B cell (primary cell): Measurements from ENCODE around the gene GUCY1B1. TPM values are rescaled to one million over a fixed set of nuclear protein-coding genes. Genes with fewer than 3 reads are reported as not detected.

Experiments used
- ATAC-seq: fragments of 200-7000 bp; cut with Tn5 transposase; one replicate; pipeline ENCODE4 v1.10.0; 2021; ENCODE audit warnings: low read depth, mild to moderate bottlenecking, moderate number of reproducible peaks, moderate library complexity
- CTCF ChIA-PET: fragments of 350-600 bp; sonication (Branson Sonifier 250); formaldehyde crosslinking; loops from one replicate; lab custom pipeline; 2021; ENCODE audit warnings: antibody characterized with exemption, inconsistent platforms; lab: Charles Lee
- POLR2A ChIA-PET: fragments of 350-600 bp; sonication (Branson Sonifier 250); formaldehyde crosslinking; loops from one replicate; lab custom pipeline; 2021; ENCODE audit warnings: antibody characterized with exemption; lab: Charles Lee
- DNase-seq: peaks from one replicate; pipeline ENCODE4 v3.0.0; 2013
- H2AFZ ChIP-seq: 2 replicates; pipeline ENCODE4 v1.6.1; 2012; ENCODE audit warnings: mild to moderate bottlenecking, low read depth, low read length; ENCODE audit not compliant: insufficient read depth, poor library complexity, severe bottlenecking
- H3K27ac ChIP-seq, 2 donors: 1 replicate in 1 of 2; 2 replicates in 1 of 2; pipeline ENCODE4 v1.5.1; 2012 to 2013; ENCODE audit warnings: low read length in 2 of 2, mild to moderate bottlenecking in 2 of 2, moderate library complexity in 1 of 2
- H3K27me3 ChIP-seq, 4 experiments: fragments of 200-600 bp in 1 of 4; sonication (generic) in 1 of 4; replicated peaks in 1 of 4; 1 replicate in 2 of 4; 2 replicates in 2 of 4; pipeline versions ENCODE4 v1.6.1 to v1.7.0; 2013 to 2016; ENCODE audit warnings: low read length in 3 of 4, mild to moderate bottlenecking in 2 of 4, mixed read lengths in 1 of 4, moderate library complexity in 1 of 4; ENCODE audit not compliant: insufficient read depth in 4 of 4, control insufficient read depth in 3 of 4; ENCODE audit errors: control extremely low read depth in 1 of 4
- H3K36me3 ChIP-seq, 2 experiments: replicated peaks in 1 of 2; 1 replicate in 1 of 2; 2 replicates in 1 of 2; pipeline versions ENCODE4 v1.6.1 to v1.7.1; 2013; ENCODE audit warnings: low read length in 1 of 2; ENCODE audit not compliant: insufficient read depth in 2 of 2, control insufficient read depth in 1 of 2; ENCODE audit errors: control extremely low read depth in 1 of 2, extremely low read depth in 1 of 2
- H3K4me1 ChIP-seq, 2 donors: fragments of 200-600 bp in 1 of 2; sonication (generic) in 1 of 2; 1 replicate in 1 of 2; 2 replicates in 1 of 2; pipeline versions ENCODE4 v1.5.1 to v1.6.1; 2013 to 2017; ENCODE audit warnings: low read length in 2 of 2; ENCODE audit not compliant: control insufficient read depth in 2 of 2, insufficient read depth in 2 of 2
- H3K4me2 ChIP-seq: replicated peaks from 2 replicates; pipeline ENCODE3; 2012; ENCODE audit warnings: mild to moderate bottlenecking, low read depth, low read length; ENCODE audit not compliant: poor library complexity, severe bottlenecking
- H3K4me3 ChIP-seq, 5 experiments: fragments of 200-600 bp in 1 of 5; sonication (generic) in 1 of 5; 1 replicate in 3 of 5; 2 replicates in 2 of 5; pipeline versions ENCODE4 v1.5.1 to v1.7.0; 2011 to 2016; ENCODE audit warnings: low read length in 4 of 5, mild to moderate bottlenecking in 4 of 5, low read depth in 2 of 5, control low read depth in 1 of 5, moderate library complexity in 1 of 5; ENCODE audit not compliant: insufficient read depth in 1 of 5; ENCODE audit errors: control extremely low read depth in 1 of 5, extremely low read depth in 1 of 5
- H3K79me2 ChIP-seq: fragments of 200-600 bp; sonication (generic); one replicate; pipeline ENCODE4 v1.6.0; 2016; ENCODE audit warnings: low read length; ENCODE audit not compliant: control insufficient read depth, insufficient read depth
- H3K9ac ChIP-seq: fragments of 200-600 bp; sonication (generic); 2 replicates; pipeline ENCODE4 v1.6.1; 2017; ENCODE audit warnings: mild to moderate bottlenecking, low read length, moderate library complexity
- H3K9me3 ChIP-seq, 3 donors: one replicate each; pipeline versions ENCODE4 v1.6.1 to v1.7.1; 2013; ENCODE audit warnings: low read length in 2 of 3; ENCODE audit not compliant: control insufficient read depth in 2 of 3, insufficient read depth in 1 of 3; ENCODE audit errors: control extremely low read depth in 1 of 3
- H4K20me1 ChIP-seq: 2 replicates; pipeline ENCODE4 v1.6.0; 2012; ENCODE audit warnings: mild to moderate bottlenecking, low read length; ENCODE audit not compliant: insufficient read depth, control insufficient read depth, poor library complexity, severe bottlenecking
- H3K27ac Mint-ChIP-seq: one replicate; pipeline ENCODE4 v1.8.0; 2021; ENCODE audit warnings: mixed read lengths
- H3K27me3 Mint-ChIP-seq: one replicate; pipeline ENCODE4 v1.8.0; 2021; ENCODE audit warnings: mixed read lengths
- H3K4me1 Mint-ChIP-seq: one replicate; pipeline ENCODE4 v1.8.0; 2021; ENCODE audit warnings: mixed read lengths
- H3K4me3 Mint-ChIP-seq: one replicate; pipeline ENCODE4 v1.8.0; 2021; ENCODE audit warnings: mixed read lengths
- H3K9me3 Mint-ChIP-seq: one replicate; pipeline ENCODE4 v1.8.0; 2022; ENCODE audit warnings: mixed read lengths; ENCODE audit not compliant: insufficient read depth
- CTCF ChIP-seq: fragments of 200-600 bp; IDR thresholded peaks from one replicate; pipeline ENCODE4 v1.8.0; 2022; ENCODE audit warnings: antibody characterized with exemption, mild to moderate bottlenecking
- EZH2 ChIP-seq: IDR thresholded peaks from 2 replicates; pipeline ENCODE4 v1.6.1; 2012; ENCODE audit warnings: borderline replicate concordance, low read depth, mild to moderate bottlenecking, moderate library complexity, low read length; ENCODE audit not compliant: insufficient read depth, poor library complexity, severe bottlenecking
- WGBS: methylation state at CpG from one replicate; pipeline ENCODE4 v1.1.5; 2013; ENCODE audit warnings: missing lambda C conversion rate; ENCODE audit not compliant: insufficient coverage; 5-methylcytosine and 5-hydroxymethylcytosine counted together
- intact Hi-C: fragments of 100-400 bp; cut with micrococcal nuclease; formaldehyde crosslinking; loops from one replicate; pipeline ENCODE4 v1.10.0; 2022
- polyA plus RNA-seq: library from polyadenylated mRNA; depleted of rRNA; stranded (reverse); fragments of >200 nt; gene quantifications from 2 replicates; pipeline ENCODE4 v1.2.3, GENCODE V29; 2012
- total RNA-seq, 2 donors: library from RNA; stranded (reverse); fragments of 120-200 nt in 1 of 2; gene quantifications; 1 replicate in 1 of 2; 2 replicates in 1 of 2; pipeline versions ENCODE4 v1.2.3 to v1.2.4, GENCODE V29; 2013 to 2022

The GUCY1B1 gene
- total and polyA plus RNA-seq, 2 donors (not counting 1 experiment from before 2014, with no cell fraction given) = 0.09 to 0.10 TPM

GRCh38 chr4:155809835-155810234, 51.0 kb downstream of the GUCY1B1 start:
- H3K79me2 ChIP-seq = no peaks in the 10 kb centered on the region
- H3K9me3 ChIP-seq = no peaks in the 10 kb centered on the region
- no peak for ATAC-seq
- H3K27ac Mint-ChIP-seq = no peak overlapping the region
- TF ChIP-seq EZH2 (no peak), CTCF (peak; percentile 77)
- no peaks in the 10 kb centered on the region for H3K36me3 ChIP-seq
- intact Hi-C loops = loop anchor here (2.0 kb wide), 1 partner anchor 143 kb away; the partner anchor contains the start of gene CTSO
- H3K9me3 Mint-ChIP-seq = no peaks in the 10 kb centered on the region
- no peaks in the 10 kb centered on the region for H3K27me3 Mint-ChIP-seq
- POLR2A ChIA-PET = no interaction called here
- CTCF ChIA-PET = interaction anchor here (0.9 to 1.3 kb wide), 3 partner anchors 9 to 146 kb away, joined by 3 read pairs; no protein-coding TSS in a partner anchor
- H2AFZ ChIP-seq = peak overlapping the region; percentile 23
- H3K4me2 ChIP-seq = no peak overlapping the region
- no peak overlapping the region for H3K4me3 ChIP-seq
- no peak overlapping the region for H3K4me3 Mint-ChIP-seq
- H4K20me1 ChIP-seq = no peaks in the 10 kb centered on the region
- WGBS = no CpG with 5 or more reads among the region's 1 CpG
- H3K4me1 Mint-ChIP-seq = no peaks in the 10 kb centered on the region
- peak; percentile 57 for DNase-seq
- no peak overlapping the region for H3K27ac ChIP-seq
- no peak overlapping the region for H3K9ac ChIP-seq
- no peaks in the 10 kb centered on the region for H3K4me1 ChIP-seq
- H3K27me3 ChIP-seq = no peaks in the 10 kb centered on the region

- Mint-ChIP-seq H3K27ac (no peak overlapping the region), H3K4me3 (no peak overlapping the region), H3K4me1 (no peaks in the 10 kb centered on the region), H3K9me3 (no peaks in the 10 kb centered on the region), H3K27me3 (no peaks in the 10 kb centered on the region)
- ATAC-seq (no peak), DNase-seq (no peak)
- no peak for TF ChIP-seq CTCF
- Histone ChIP-seq H3K9me3 (no peaks in the 10 kb centered on the region), H3K4me3 (no peak overlapping the region), H3K4me1 (no peaks in the 10 kb centered on the region), H2AFZ (peak overlapping the region; percentile 23), H3K27ac (no peak overlapping the region), H3K4me2 (no peak overlapping the region), H3K36me3 (no peaks in the 10 kb centered on the region), H3K27me3 (peaks cover 0 to 4% (median 0%) of the 10 kb centered on the region in 4 experiments), H4K20me1 (no peaks in the 10 kb centered on the region), H3K79me2 (no peaks in the 10 kb centered on the region), H3K9ac (no peak overlapping the region)
- CTCF ChIA-PET = interaction anchor here (1.1 to 1.3 kb wide), 2 partner anchors 11 to 35 kb away, joined by 3 read pairs; no protein-coding TSS in a partner anchor
- no CpG with 5 or more reads among the region's 2 CpGs for WGBS
- intact Hi-C loops = loop anchor here (2.0 kb wide), 1 partner anchor 142 kb away; the partner anchor contains the start of gene CTSO
- POLR2A ChIA-PET = no interaction called here
Observed at GRCh38 chr4:155811083-155811482, 52.3 kb downstream of the GUCY1B1 start.
